Nephron progenitor cell (in vitro differentiated cells): ENCODE measurements around the gene CHST8.

Experiments used
- DNase-seq: peaks from one replicate; pipeline ENCODE4 v3.0.0; 2021
- H3K27ac Mint-ChIP-seq: 2 replicates; pipeline ENCODE4 v1.8.0; 2021; ENCODE audit warnings: mild to moderate bottlenecking, moderate library complexity, mixed read lengths
- H3K27me3 Mint-ChIP-seq: 2 replicates; pipeline ENCODE4 v1.8.0; 2021; ENCODE audit warnings: mild to moderate bottlenecking, low read depth, mixed read lengths; ENCODE audit not compliant: poor library complexity
- H3K36me3 Mint-ChIP-seq: 2 replicates; pipeline ENCODE4 v1.8.0; 2021; ENCODE audit warnings: low read depth, mixed read lengths
- H3K4me1 Mint-ChIP-seq: 2 replicates; pipeline ENCODE4 v1.8.0; 2021; ENCODE audit warnings: mixed read lengths
- H3K4me3 Mint-ChIP-seq: 2 replicates; pipeline ENCODE4 v1.8.0; 2021; ENCODE audit warnings: mild to moderate bottlenecking, moderate library complexity, mixed read lengths
- H3K9me3 Mint-ChIP-seq: 2 replicates; pipeline ENCODE4 v1.8.0; 2021; ENCODE audit warnings: mild to moderate bottlenecking, moderate library complexity, mixed read lengths
- TF ChIP-seq, protein P1 (sequence below): fragments of 200-600 bp; sonication (generic); IDR thresholded peaks from 2 replicates; pipeline ENCODE4 v1.5.0; 2021; ENCODE audit warnings: antibody characterized with exemption

The CHST8 gene

GRCh38 chr19:33686262-33686661 is 64.5 kb downstream of the CHST8 start:
- no peak for DNase-seq
- TF ChIP-seq, protein P1, sequence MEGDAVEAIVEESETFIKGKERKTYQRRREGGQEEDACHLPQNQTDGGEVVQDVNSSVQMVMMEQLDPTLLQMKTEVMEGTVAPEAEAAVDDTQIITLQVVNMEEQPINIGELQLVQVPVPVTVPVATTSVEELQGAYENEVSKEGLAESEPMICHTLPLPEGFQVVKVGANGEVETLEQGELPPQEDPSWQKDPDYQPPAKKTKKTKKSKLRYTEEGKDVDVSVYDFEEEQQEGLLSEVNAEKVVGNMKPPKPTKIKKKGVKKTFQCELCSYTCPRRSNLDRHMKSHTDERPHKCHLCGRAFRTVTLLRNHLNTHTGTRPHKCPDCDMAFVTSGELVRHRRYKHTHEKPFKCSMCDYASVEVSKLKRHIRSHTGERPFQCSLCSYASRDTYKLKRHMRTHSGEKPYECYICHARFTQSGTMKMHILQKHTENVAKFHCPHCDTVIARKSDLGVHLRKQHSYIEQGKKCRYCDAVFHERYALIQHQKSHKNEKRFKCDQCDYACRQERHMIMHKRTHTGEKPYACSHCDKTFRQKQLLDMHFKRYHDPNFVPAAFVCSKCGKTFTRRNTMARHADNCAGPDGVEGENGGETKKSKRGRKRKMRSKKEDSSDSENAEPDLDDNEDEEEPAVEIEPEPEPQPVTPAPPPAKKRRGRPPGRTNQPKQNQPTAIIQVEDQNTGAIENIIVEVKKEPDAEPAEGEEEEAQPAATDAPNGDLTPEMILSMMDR = no peak
- H3K27ac Mint-ChIP-seq = no peak overlapping the region
- H3K27me3 Mint-ChIP-seq = peaks cover 58% of the 10 kb centered on the region
- no peaks in the 10 kb centered on the region for H3K9me3 Mint-ChIP-seq
- no peaks in the 10 kb centered on the region for H3K36me3 Mint-ChIP-seq
- peaks cover 8% of the 10 kb centered on the region for H3K4me1 Mint-ChIP-seq
- no peak overlapping the region for H3K4me3 Mint-ChIP-seq

DNA sequence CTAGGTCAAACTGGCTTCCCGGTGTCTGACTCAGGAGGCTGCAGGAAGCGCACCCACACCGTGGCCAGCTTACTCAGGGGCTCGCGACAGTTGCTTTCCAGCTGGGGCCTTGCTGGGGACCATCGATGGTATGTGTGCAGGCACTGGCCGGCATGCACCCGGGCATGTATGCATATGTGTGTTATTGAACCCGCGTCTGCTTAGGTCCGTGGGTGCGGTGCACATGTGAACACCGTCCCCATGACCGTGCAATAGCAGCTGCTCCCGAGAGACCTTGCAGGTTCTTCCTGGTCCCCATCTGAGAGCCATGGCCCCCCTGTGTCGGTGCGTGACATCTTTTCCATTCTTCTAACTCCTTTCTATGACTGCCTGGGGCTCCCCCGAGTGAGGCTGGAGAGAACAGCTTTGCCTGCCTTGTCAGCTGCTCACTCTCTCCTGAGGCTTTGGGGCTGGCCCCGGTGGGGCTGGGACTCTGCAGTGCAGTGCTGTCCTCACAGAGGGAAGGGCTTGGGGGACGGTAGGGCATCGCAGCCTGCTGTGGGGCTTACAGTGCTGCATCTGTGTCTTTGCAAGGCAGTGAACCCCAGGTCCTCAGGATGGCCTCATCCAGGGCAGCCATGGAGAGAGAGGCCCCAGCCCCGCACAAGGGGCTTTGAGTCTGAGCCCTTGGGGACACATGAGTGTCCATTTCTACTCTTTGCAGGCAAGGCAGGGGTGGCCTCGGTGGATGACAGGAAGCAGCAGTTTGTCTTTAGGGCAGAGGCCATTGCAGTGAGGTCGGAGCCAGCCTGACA is 65.1 kb downstream of the CHST8 start:
- H3K4me1 Mint-ChIP-seq = peaks cover 13% of the 10 kb centered on the region
- no peak overlapping the region for H3K27ac Mint-ChIP-seq
- TF ChIP-seq, protein P1 = no peak
- H3K36me3 Mint-ChIP-seq = no peaks in the 10 kb centered on the region
- no peak for DNase-seq
- no peak overlapping the region for H3K4me3 Mint-ChIP-seq
- H3K27me3 Mint-ChIP-seq = peaks cover 60% of the 10 kb centered on the region
- H3K9me3 Mint-ChIP-seq = no peaks in the 10 kb centered on the region

GRCh38 chr19:33687481-33688170 is 65.9 kb downstream of the CHST8 start:
- Mint-ChIP-seq H3K27me3 (peaks cover 59% of the 10 kb centered on the region), H3K4me3 (no peak overlapping the region), H3K36me3 (no peaks in the 10 kb centered on the region), H3K4me1 (peaks cover 13% of the 10 kb centered on the region), H3K27ac (no peak overlapping the region), H3K9me3 (no peaks in the 10 kb centered on the region)
- TF ChIP-seq, protein P1 = no peak
- no peak for DNase-seq

DNA sequence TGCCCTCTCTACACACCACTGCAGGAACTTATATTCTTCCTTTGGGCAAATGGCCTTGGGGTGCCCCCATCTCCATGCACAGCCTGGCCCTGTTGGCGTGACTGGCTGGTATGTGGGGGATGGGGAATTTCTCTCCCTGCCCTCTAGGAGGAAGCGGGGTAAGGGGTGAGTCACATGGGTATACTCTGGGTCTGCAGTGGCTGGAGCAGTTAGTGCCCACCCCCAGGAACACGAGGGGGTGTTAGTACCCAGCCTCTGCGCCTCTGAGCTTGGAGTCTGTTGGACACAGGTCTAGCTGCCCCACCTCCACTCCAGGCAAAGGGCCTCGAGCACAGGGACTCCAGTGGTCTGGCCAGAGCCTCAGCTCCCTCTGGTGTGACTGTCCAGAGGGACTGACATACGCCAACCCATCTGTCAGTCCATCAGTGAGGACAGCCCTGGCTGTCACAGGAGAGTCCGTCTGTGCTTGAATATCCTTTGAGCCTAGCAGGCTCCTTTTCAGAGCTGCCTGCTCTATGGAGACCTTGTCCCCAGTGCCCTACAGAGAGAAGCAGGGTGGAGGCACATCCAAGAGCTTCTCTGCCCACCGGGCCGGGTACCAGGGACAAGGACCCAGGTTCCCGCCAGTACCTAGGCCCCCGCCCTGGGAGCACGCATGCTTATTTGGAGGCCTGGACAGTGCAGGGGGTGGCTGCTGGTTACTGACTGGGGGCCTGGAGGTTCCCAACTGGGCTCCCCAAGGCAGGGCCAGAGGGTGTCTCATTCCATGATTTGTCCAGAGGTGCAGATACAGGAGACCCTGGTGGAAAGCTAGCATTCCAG is 66.6 kb downstream of the CHST8 start:
- H3K4me3 Mint-ChIP-seq = no peak overlapping the region
- no peaks in the 10 kb centered on the region for H3K9me3 Mint-ChIP-seq
- no peak overlapping the region for H3K27ac Mint-ChIP-seq
- TF ChIP-seq, protein P1 = no peak
- peaks cover 51% of the 10 kb centered on the region for H3K27me3 Mint-ChIP-seq
- no peaks in the 10 kb centered on the region for H3K36me3 Mint-ChIP-seq
- peaks cover 13% of the 10 kb centered on the region for H3K4me1 Mint-ChIP-seq
- no peak for DNase-seq

DNA sequence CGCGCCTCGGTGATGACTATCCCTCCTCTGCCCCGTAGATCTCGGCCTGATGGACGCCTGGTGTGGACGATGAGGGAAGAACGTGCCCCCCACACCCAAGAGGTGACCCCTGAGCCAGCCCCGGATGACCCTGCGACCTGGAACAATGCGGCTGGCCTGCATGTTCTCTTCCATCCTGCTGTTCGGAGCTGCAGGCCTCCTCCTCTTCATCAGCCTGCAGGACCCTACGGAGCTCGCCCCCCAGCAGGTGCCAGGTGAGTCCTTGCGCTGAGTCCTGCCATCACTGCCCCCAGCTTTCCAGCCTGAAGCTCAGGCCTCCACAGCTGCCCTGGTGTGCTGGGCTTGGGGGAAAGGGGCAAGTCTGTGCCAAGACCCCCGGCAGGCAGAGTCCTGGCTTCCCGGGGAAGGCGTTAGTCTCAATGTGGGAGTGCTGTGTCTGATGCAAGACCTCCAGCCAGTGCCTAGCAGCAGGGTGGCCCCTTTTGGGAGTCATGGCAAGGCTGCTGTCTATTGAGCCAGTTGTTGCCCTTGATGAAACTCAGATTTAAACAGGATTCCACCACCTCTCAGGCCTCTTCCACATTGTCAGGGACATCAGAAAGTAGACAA is 67.5 kb downstream of the CHST8 start:
- Mint-ChIP-seq H3K27me3 (peaks cover 43% of the 10 kb centered on the region), H3K9me3 (no peaks in the 10 kb centered on the region), H3K4me3 (no peak overlapping the region), H3K36me3 (no peaks in the 10 kb centered on the region), H3K4me1 (peaks cover 12% of the 10 kb centered on the region), H3K27ac (no peak overlapping the region)
- DNase-seq = no peak
- TF ChIP-seq, protein P1 = no peak
